SJCRH30 (cell line): ENCODE measurements around the gene DDX41. TPM values are rescaled to one million over a fixed set of nuclear protein-coding genes. Genes with fewer than 3 reads are reported as not detected.
"Not testable (repeated sequence)": the region's sequence is repeated elsewhere in the genome, so short reads cannot be mapped to it uniquely, and the experiment has no call there.

Source experiments
- DNase-seq, 2 experiments: peaks; one replicate each; pipeline ENCODE4 v3.0.0-alpha.2; 2015 to 2020
- H3K27ac ChIP-seq: fragments of 250-450 bp; sonication (Bioruptor Pico); 2 replicates; pipeline ENCODE4 v1.5.1; 2020; ENCODE audit warnings: mild to moderate bottlenecking, moderate library complexity
- H3K27me3 ChIP-seq: fragments of 250-450 bp; sonication (Bioruptor Pico); 2 replicates; pipeline ENCODE4 v1.5.1; 2020; ENCODE audit warnings: mild to moderate bottlenecking, moderate library complexity
- H3K36me3 ChIP-seq: fragments of 250-450 bp; sonication (Bioruptor Pico); 2 replicates; pipeline ENCODE4 v1.5.1; 2020; ENCODE audit warnings: mild to moderate bottlenecking, moderate library complexity
- H3K4me1 ChIP-seq: fragments of 250-450 bp; sonication (Bioruptor Pico); 2 replicates; pipeline ENCODE4 v1.5.1; 2020; ENCODE audit warnings: mild to moderate bottlenecking, moderate library complexity
- H3K4me3 ChIP-seq: fragments of 250-450 bp; sonication (Bioruptor Pico); 2 replicates; pipeline ENCODE4 v1.5.1; 2020; ENCODE audit warnings: mild to moderate bottlenecking, moderate library complexity
- H3K9me3 ChIP-seq: fragments of 250-450 bp; sonication (Bioruptor Pico); replicated peaks from 2 replicates; pipeline ENCODE4 v1.5.1; 2020; ENCODE audit warnings: mild to moderate bottlenecking, moderate library complexity
- total RNA-seq: library from RNA; depleted of rRNA; stranded (reverse); fragments of >200 nt; shearing (Covaris generic); gene quantifications from 2 replicates; pipeline ENCODE4 v1.2.3, GENCODE V29; 2014

DDX41 gene
- total RNA-seq, 1 experiment from 2014 or later, result 68.5 TPM

- Histone ChIP-seq H3K27ac (no peak overlapping the region), H3K36me3 (peaks cover 50% of the 10 kb centered on the region)
These were observed 24.6 kb downstream of the DDX41 start for GRCh38 chr5:177491983-177492746.

GRCh38 chr5:177491429-177491945, 25.3 kb downstream of the DDX41 start:
- H3K27me3 ChIP-seq, result no peaks in the 10 kb centered on the region
- H3K4me3 ChIP-seq, result no peak overlapping the region
- DNase-seq, result no peak
- H3K36me3 ChIP-seq, result peaks cover 53% of the 10 kb centered on the region
- H3K9me3 ChIP-seq, result no peaks in the 10 kb centered on the region
- no peak overlapping the region for H3K27ac ChIP-seq
- peaks cover 22% of the 10 kb centered on the region for H3K4me1 ChIP-seq

More at GRCh38 chr5:177491983-177492746, 24.6 kb downstream of the DDX41 start:
- Histone ChIP-seq H3K27me3 (no peaks in the 10 kb centered on the region), H3K4me1 (peaks cover 22% of the 10 kb centered on the region), H3K9me3 (no peaks in the 10 kb centered on the region), H3K4me3 (no peak overlapping the region)
- no peak for DNase-seq

DNA sequence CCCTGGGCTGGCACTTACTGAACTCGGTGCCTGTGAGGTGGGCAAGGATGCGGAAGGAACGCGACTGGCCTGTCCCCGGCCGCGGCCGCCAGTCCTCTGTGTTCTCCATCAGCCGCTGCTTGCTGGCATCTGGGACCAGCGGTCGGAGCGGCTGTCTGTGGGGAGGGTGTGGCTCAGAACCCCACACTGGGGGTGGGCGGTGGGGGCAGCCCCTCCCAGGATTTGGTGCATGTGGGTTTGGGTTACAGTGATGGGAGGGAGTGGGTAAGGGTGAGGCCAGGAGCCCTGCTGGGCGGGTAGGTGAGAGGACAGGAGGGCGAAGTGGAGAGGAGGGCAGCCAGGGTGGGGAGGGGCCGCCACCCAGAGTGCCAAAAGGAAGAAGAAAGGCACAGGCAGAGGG, 25.8 kb downstream of the DDX41 start:
- Histone ChIP-seq H3K4me1 (peaks cover 21% of the 10 kb centered on the region), H3K36me3 (peaks cover 53% of the 10 kb centered on the region), H3K27ac (no peak overlapping the region)

GRCh38 chr5:177490311-177490991, 26.3 kb downstream of the DDX41 start:
- H3K27ac ChIP-seq, result no peak overlapping the region
- H3K27me3 ChIP-seq, result no peaks in the 10 kb centered on the region
- no peak overlapping the region for H3K4me3 ChIP-seq
- H3K4me1 ChIP-seq, result peaks cover 16% of the 10 kb centered on the region
- no peaks in the 10 kb centered on the region for H3K9me3 ChIP-seq
- peaks cover 53% of the 10 kb centered on the region for H3K36me3 ChIP-seq
- DNase-seq, result no peak

More for the DNA sequence above, 25.8 kb downstream of the DDX41 start:
- no peak overlapping the region for H3K4me3 ChIP-seq
- no peak for DNase-seq
- no peaks in the 10 kb centered on the region for H3K9me3 ChIP-seq
- H3K27me3 ChIP-seq, result no peaks in the 10 kb centered on the region

GRCh38 chr5:177489119-177489716, 27.5 kb downstream of the DDX41 start:
- no peaks in the 10 kb centered on the region for H3K27me3 ChIP-seq
- no peak for DNase-seq
- no peaks in the 10 kb centered on the region for H3K9me3 ChIP-seq
- H3K36me3 ChIP-seq, result peaks cover 56% of the 10 kb centered on the region
- H3K4me3 ChIP-seq, result no peak overlapping the region
- H3K4me1 ChIP-seq, result peaks cover 10% of the 10 kb centered on the region
- H3K27ac ChIP-seq, result no peak overlapping the region

DNA sequence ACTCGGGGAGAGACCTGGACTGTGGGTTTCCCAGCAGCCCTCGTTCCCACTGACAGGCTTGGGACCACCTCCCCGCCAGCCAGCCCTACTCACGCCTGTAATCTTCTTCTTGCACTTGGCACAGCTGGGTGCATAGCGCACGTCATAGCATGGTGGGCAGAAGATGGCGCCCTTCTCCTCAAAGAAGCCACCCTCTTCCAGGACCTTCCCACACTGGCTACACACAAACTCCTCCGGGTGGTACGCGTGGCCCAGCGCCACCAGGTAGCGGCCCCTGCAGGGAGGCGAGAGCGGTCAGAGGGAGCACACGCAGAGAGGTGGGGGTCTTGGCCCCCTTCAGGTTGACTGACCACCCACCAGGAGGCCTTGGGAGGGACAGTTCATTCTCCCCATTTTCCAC, 28.8 kb downstream of the DDX41 start:
- no peak for DNase-seq
- Histone ChIP-seq H3K27me3 (no peaks in the 10 kb centered on the region), H3K4me3 (no peak overlapping the region), H3K4me1 (peaks cover 7% of the 10 kb centered on the region), H3K27ac (no peak overlapping the region), H3K36me3 (peaks cover 62% of the 10 kb centered on the region), H3K9me3 (no peaks in the 10 kb centered on the region)

DNA sequence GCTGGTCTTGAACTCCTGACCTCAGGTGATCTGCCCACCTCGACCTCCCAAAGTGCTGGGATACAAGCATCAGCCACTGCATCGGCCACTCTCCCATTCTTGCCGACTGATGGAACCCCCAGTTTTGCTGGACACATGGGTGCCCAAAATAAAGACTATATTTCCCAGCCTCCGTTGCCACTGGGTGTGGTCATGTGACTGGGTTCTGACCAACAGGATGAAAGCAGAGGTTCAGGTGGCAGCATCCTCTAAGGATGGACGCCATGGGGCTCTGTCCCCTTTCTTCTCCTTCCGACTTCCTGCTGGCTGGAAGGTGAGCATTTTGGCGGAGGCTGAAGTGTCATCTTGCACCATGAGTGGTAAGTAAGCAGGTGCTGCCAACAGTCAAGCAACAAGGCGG, 29.6 kb downstream of the DDX41 start:
- Histone ChIP-seq H3K27ac (no peak overlapping the region), H3K27me3 (no peaks in the 10 kb centered on the region), H3K4me3 (no peak overlapping the region), H3K4me1 (peaks cover 7% of the 10 kb centered on the region), H3K9me3 (no peaks in the 10 kb centered on the region), H3K36me3 (peaks cover 58% of the 10 kb centered on the region)
- DNase-seq, result no peak

DNA sequence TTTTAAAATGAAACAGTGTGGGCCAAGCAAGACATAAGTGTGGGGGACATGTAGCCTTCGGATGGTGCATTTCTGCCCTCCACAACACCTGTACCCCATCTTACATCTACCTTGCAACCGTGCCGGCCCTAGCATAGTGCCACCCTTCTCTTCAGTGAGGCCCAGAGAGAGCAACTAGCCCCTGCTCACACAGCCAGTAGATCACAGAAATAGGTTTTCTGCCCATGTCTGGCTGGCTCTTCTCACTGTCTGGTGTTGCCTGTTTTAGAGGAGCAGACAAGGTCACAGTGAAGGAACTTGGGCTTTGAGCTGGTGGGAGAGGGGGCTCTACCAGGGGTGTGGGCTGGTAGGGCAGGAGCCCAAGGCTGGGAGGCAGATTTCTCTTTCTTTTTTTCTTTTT, 30.5 kb downstream of the DDX41 start:
- H3K4me1 ChIP-seq, result peaks cover 7% of the 10 kb centered on the region
- H3K27ac ChIP-seq, result no peak overlapping the region
- H3K4me3 ChIP-seq, result no peak overlapping the region
- H3K9me3 ChIP-seq, result no peaks in the 10 kb centered on the region
- peaks cover 61% of the 10 kb centered on the region for H3K36me3 ChIP-seq
- H3K27me3 ChIP-seq, result no peaks in the 10 kb centered on the region
- DNase-seq, result no peak

DNA sequence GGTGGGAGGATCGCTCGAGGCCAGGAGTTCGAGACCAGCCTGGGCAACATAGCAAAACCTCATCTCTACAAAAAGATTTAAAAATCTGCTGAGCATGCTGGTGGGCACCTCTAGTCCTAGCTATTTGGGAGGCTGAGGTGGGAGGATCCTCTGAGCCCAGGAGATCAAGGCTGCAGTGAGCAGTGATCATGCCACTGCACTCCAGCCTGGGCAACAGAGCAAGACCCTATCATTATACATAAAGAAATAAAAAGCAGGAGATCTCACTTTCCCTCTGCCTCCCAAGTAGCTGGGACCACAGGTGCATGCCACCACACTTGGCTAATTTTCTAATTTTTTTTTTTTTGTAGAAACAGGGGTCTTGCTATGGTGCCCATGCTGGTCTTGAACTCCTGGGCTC, 31.0 kb downstream of the DDX41 start:
- H3K27ac ChIP-seq, H3K4me1 ChIP-seq, H3K27me3 ChIP-seq, H3K4me3 ChIP-seq, DNase-seq, H3K9me3 ChIP-seq: not testable (repeated sequence)
- H3K36me3 ChIP-seq, result peaks cover 56% of the 10 kb centered on the region

- Histone ChIP-seq H3K36me3 (peaks cover 50% of the 10 kb centered on the region), H3K27me3 (no peaks in the 10 kb centered on the region), H3K9me3 (no peaks in the 10 kb centered on the region), H3K27ac (peak overlapping the region; percentile 9; the same call in 1 of the 2 replicates), H3K4me1 (peaks cover 10% of the 10 kb centered on the region), H3K4me3 (no peak overlapping the region)
- DNase-seq, result peak in 1 of 2 experiments; percentile 49
These were observed 31.7 kb downstream of the DDX41 start for GRCh38 chr5:177484902-177485549.

DNA sequence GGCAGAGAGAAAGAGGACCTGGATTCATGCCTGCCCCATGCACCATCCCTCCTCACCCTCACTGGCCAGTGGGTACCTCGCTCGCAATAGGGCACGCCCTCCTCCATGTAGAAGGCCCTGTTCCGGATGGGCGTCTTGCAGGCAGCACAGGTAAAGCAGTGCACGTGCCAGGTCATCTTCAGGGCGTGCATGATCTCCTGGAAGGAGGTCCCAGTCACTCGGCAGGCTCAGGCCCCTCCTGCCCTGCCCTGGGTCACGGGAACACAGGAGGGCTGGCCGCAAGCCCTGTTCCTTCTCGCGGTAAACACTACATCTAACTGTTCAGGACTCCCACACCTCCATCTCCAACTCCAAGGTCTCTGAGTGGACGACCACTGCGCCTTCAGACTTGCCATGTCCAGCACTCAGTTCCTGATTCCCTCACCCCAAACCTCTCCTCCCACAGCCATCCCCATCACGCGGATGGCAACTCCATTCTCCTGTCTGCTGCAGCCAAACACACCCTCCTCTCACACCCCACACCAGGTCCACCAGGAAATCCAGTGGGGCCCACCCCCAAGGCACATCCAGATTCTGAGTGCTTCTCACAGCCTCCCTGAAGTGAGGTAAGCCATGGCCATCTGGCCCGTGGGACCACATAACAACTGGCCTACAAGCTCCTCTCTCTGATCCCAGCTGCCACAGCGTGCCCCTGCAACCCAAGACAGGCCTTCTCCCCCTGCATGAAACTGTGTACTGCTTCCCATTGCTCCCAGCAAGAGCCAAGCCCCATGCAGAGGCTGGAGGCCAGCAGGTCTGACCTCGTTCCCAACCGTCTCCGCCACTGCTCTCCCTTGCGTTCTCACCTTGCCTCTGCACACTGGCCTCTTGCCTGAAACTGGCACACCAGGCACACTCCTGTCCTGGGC, 32.5 kb downstream of the DDX41 start:
- Histone ChIP-seq H3K36me3 (peaks cover 42% of the 10 kb centered on the region), H3K9me3 (no peaks in the 10 kb centered on the region), H3K4me1 (peaks cover 13% of the 10 kb centered on the region), H3K27me3 (no peaks in the 10 kb centered on the region), H3K4me3 (no peak overlapping the region), H3K27ac (peak overlapping the region; percentile 9; the same call in 1 of the 2 replicates)
- DNase-seq, result peak in 1 of 2 experiments; percentile 58

DNA sequence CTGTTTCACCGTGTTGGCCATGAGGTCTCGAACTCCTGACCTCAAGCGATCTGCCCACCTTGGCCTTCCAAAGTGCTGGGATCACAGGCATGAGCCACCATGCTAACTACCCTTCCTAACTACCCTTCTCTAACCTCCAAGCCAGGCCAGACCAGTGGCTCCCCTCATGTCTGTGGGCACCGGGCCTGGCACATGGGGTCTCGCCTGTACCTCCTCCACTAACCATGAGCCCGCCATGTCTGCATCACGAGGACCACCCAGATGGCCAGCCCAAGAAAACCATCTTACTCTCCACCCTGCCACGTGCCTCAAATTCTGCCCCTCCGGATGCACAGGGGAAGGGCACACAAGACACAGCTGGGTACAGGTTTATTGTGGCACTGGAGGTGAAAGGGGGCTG, 33.7 kb downstream of the DDX41 start:
- Histone ChIP-seq H3K27me3 (no peaks in the 10 kb centered on the region), H3K9me3 (no peaks in the 10 kb centered on the region), H3K36me3 (peaks cover 34% of the 10 kb centered on the region), H3K4me1 (peaks cover 13% of the 10 kb centered on the region), H3K4me3 (no peak overlapping the region), H3K27ac (no peak overlapping the region)
- DNase-seq, result no peak

GRCh38 chr5:177482359-177482795, 34.4 kb downstream of the DDX41 start:
- DNase-seq, result no peak
- peaks cover 27% of the 10 kb centered on the region for H3K36me3 ChIP-seq
- no peak overlapping the region for H3K27ac ChIP-seq
- no peaks in the 10 kb centered on the region for H3K9me3 ChIP-seq
- H3K27me3 ChIP-seq, result no peaks in the 10 kb centered on the region
- no peak overlapping the region for H3K4me3 ChIP-seq
- H3K4me1 ChIP-seq, result peaks cover 13% of the 10 kb centered on the region

DNA sequence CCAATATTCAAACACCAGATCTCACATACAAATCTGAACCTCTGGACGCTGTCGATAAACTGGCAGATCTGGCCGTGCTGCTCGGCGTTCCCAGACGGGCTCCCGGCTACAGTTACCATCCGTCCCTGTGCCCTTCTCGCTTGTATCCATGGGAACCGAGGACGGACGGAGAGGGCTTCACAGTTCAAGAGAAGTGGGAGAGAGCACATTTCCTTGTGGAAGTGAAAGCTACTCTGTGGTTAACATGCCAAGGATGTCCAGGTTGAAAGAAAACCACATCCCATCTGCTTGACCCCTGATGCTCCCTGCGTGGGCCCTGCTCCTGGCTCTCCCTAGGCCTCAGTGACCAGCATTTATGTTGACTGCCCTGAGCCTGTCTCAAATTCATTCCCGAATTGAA, 37.0 kb downstream of the DDX41 start:
- DNase-seq, result no peak
- no peaks in the 10 kb centered on the region for H3K9me3 ChIP-seq
- H3K4me3 ChIP-seq, result no peak overlapping the region
- peaks cover 22% of the 10 kb centered on the region for H3K36me3 ChIP-seq
- H3K27ac ChIP-seq, result no peak overlapping the region
- peaks cover 10% of the 10 kb centered on the region for H3K4me1 ChIP-seq
- no peaks in the 10 kb centered on the region for H3K27me3 ChIP-seq
